MCF 10A (cell line): ENCODE data around the gene NPR2. TPM values are rescaled to one million over a fixed set of nuclear protein-coding genes. Genes with fewer than 3 reads are reported as not detected.

Source experiments
- BruUV-seq: library from RNA; stranded (reverse); fragments of 400-500 nt; replicated peaks from 2 replicates; lab custom pipeline; 2021; lab: Mats Ljungman, UMichigan
- CTCF ChIA-PET: fragments of 300-600 bp; sonication (Branson Sonifier 250); formaldehyde crosslinking; extraction: SDS; loops from one replicate; lab custom pipeline; 2021; ENCODE audit warnings: antibody characterized with exemption, inconsistent platforms; lab: Yijun Ruan, JAX
- POLR2A ChIA-PET: fragments of 300-600, 350-650 bp; sonication (Branson Sonifier 250); formaldehyde crosslinking; extraction: SDS; loops from one replicate; lab custom pipeline; 2020; ENCODE audit warnings: antibody characterized with exemption, inconsistent platforms; lab: Yijun Ruan, JAX
- DNase-seq: peaks from one replicate; pipeline ENCODE4 v3.0.0-alpha.2; 2018; ENCODE audit not compliant: unreplicated experiment
- H3K27ac Mint-ChIP-seq: one replicate; pipeline ENCODE4 v1.8.0; 2022; ENCODE audit warnings: mild to moderate bottlenecking, low read depth, mixed read lengths; ENCODE audit not compliant: unreplicated experiment
- H3K27me3 Mint-ChIP-seq: one replicate; pipeline ENCODE4 v1.8.0; 2022; ENCODE audit warnings: mixed read lengths; ENCODE audit not compliant: insufficient read depth, unreplicated experiment
- H3K36me3 Mint-ChIP-seq: one replicate; pipeline ENCODE4 v1.8.0; 2022; ENCODE audit warnings: mild to moderate bottlenecking, moderate library complexity, mixed read lengths; ENCODE audit not compliant: insufficient read depth, unreplicated experiment
- H3K4me1 Mint-ChIP-seq: one replicate; pipeline ENCODE4 v1.8.0; 2022; ENCODE audit warnings: mixed read lengths; ENCODE audit not compliant: insufficient read depth, unreplicated experiment
- H3K4me3 Mint-ChIP-seq: one replicate; pipeline ENCODE4 v1.8.0; 2022; ENCODE audit warnings: mild to moderate bottlenecking, moderate library complexity, mixed read lengths; ENCODE audit not compliant: unreplicated experiment
- H3K9me3 Mint-ChIP-seq: one replicate; pipeline ENCODE4 v1.8.0; 2022; ENCODE audit warnings: mixed read lengths; ENCODE audit not compliant: unreplicated experiment
- intact Hi-C: fragments of 100-400 bp; cut with micrococcal nuclease; formaldehyde crosslinking; loops from 2 replicates; pipeline ENCODE4 v1.14.1; 2022
- total RNA-seq: library from RNA; stranded (reverse); gene quantifications from 2 replicates; pipeline ENCODE4 v1.2.3, GENCODE V29; 2022
- TF ChIP-seq, protein P1 (sequence below): fragments of 200-600 bp; IDR thresholded peaks from one replicate; pipeline ENCODE4 v1.8.0; 2022; ENCODE audit warnings: antibody characterized with exemption, mild to moderate bottlenecking; ENCODE audit not compliant: unreplicated experiment

The NPR2 gene
- total RNA-seq, 1 experiment from 2014 or later: 5.7 TPM

DNA sequence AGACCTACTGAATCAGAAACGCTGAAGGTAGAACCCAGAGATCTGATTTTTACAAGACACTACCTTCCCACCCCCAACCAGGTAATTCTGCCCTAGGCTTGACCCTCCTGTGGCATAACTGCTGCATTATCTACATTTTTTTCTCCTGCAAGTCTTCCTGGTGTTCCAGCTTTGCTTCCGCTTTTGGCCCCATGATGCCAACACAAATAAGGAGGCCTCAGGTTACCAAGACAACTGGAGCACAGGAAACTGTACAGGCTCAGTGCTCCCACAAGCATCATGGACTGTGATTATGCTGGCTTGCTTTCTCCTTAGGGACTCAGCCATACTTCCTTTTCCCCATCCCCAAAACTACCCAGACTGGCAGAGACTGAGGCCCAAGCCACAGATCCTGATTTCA lies 30.7 kb upstream of the NPR2 start:
- H3K4me3 Mint-ChIP-seq: no peak overlapping the region
- no peaks in the 10 kb centered on the region for H3K9me3 Mint-ChIP-seq
- no TSS peak for BruUV-seq
- POLR2A ChIA-PET: interaction anchor here (0.7 to 4.9 kb wide), 4 partner anchors 9 to 72 kb away, joined by 3 to 48 read pairs (median 16); partner anchors contain the start of genes GBA2 and RGP1
- no peak overlapping the region for H3K27ac Mint-ChIP-seq
- intact Hi-C loops: no loop called here
- H3K4me1 Mint-ChIP-seq: peaks cover 20% of the 10 kb centered on the region
- TF ChIP-seq, protein P1, sequence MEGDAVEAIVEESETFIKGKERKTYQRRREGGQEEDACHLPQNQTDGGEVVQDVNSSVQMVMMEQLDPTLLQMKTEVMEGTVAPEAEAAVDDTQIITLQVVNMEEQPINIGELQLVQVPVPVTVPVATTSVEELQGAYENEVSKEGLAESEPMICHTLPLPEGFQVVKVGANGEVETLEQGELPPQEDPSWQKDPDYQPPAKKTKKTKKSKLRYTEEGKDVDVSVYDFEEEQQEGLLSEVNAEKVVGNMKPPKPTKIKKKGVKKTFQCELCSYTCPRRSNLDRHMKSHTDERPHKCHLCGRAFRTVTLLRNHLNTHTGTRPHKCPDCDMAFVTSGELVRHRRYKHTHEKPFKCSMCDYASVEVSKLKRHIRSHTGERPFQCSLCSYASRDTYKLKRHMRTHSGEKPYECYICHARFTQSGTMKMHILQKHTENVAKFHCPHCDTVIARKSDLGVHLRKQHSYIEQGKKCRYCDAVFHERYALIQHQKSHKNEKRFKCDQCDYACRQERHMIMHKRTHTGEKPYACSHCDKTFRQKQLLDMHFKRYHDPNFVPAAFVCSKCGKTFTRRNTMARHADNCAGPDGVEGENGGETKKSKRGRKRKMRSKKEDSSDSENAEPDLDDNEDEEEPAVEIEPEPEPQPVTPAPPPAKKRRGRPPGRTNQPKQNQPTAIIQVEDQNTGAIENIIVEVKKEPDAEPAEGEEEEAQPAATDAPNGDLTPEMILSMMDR: no peak
- H3K36me3 Mint-ChIP-seq: peaks cover 14% of the 10 kb centered on the region
- DNase-seq: peak; percentile 59
- CTCF ChIA-PET: interaction anchor here (0.5 to 2.0 kb wide), 8 partner anchors 13 to 116 kb away, joined by 3 to 6 read pairs (median 3); no protein-coding TSS in a partner anchor
- H3K27me3 Mint-ChIP-seq: no peaks in the 10 kb centered on the region

DNA sequence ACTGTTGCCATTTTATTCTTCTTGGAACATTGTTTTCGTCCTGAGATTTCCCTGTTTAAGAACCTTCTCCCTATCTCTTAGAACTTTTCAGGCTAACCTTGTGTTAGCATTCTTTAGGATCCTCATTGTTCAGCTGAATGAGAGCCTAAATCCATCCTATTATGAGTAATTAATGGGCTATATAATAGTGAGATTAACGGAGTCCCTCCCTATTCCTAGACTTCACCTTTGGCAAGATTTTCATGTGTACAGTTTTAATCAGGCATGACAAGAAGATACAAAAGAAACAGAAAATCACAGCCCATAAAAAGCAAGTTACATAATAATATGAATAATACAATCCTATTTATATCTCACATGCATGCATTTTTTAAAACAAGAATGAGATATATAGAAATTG lies 28.2 kb upstream of the NPR2 start:
- peaks cover 13% of the 10 kb centered on the region for H3K4me1 Mint-ChIP-seq
- H3K36me3 Mint-ChIP-seq: peaks cover 8% of the 10 kb centered on the region
- ChIA-PET POLR2A (interaction anchor here (0.6 to 4.8 kb wide), 3 partner anchors 8 to 35 kb away, joined by 5 to 24 read pairs (median 7); no protein-coding TSS in a partner anchor), CTCF (interaction anchor here (0.7 to 2.0 kb wide), 2 partner anchors 8 to 117 kb away, joined by 6 to 7 read pairs; no protein-coding TSS in a partner anchor)
- intact Hi-C loops: no loop called here
- BruUV-seq: no TSS peak
- no peak for DNase-seq
- H3K27me3 Mint-ChIP-seq: no peaks in the 10 kb centered on the region
- TF ChIP-seq, protein P1: no peak
- no peaks in the 10 kb centered on the region for H3K9me3 Mint-ChIP-seq
- no peak overlapping the region for H3K4me3 Mint-ChIP-seq
- no peak overlapping the region for H3K27ac Mint-ChIP-seq

DNA sequence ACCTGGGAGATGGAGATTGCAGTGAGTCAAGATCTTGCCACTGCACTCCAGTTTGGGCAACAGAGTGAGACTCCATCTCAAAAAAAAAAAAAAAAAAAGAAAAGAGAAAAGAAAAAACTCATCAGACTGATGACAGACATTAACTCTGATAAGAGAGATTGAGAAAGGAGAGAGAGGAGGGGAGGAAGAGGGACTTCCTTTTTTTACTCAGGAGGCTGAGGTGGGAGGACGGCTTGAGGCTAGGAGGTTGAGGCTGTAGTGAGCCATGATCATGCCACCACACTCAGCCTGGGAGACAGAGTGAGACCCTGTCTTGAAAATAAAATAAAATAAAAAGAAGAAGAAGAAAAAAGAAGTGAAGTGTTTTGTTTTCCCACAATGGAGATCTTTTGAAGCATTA lies 27.6 kb upstream of the NPR2 start:
- ChIA-PET POLR2A (interaction anchor here (0.6 to 2.2 kb wide), 2 partner anchors 9 to 16 kb away, joined by 3 to 5 read pairs; no protein-coding TSS in a partner anchor), CTCF (interaction anchor here (0.6 kb wide), 1 partner anchor 119 kb away, joined by 4 read pairs; no protein-coding TSS in a partner anchor)
- intact Hi-C loops: no loop called here
- no TSS peak for BruUV-seq
- Mint-ChIP-seq H3K4me3 (no peak overlapping the region), H3K36me3 (peaks cover 8% of the 10 kb centered on the region), H3K9me3 (no peaks in the 10 kb centered on the region), H3K4me1 (peaks cover 9% of the 10 kb centered on the region), H3K27me3 (no peaks in the 10 kb centered on the region), H3K27ac (no peak overlapping the region)
- no peak for DNase-seq
- TF ChIP-seq, protein P1: no peak

DNA sequence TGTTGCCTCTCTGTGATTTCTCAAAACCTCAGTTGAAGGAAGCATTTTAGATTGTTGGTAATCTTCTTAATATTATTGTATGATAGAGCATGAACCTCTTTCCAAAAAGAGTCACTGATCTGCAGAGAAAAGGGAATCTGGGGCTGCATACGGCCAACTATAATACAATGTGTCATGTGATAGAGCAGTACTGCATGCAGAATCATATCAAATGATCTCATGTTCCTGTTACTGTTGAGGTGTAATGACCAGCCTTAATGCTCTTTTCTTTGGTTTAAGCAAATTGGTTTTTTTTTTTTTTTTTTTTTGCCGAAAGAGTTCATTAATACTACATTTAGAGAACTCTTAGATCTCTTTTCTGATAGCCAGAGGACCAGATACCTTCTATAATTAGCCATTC lies 24.4 kb upstream of the NPR2 start:
- Mint-ChIP-seq H3K4me1 (no peaks in the 10 kb centered on the region), H3K27ac (no peak overlapping the region), H3K36me3 (no peaks in the 10 kb centered on the region), H3K9me3 (no peaks in the 10 kb centered on the region), H3K4me3 (no peak overlapping the region), H3K27me3 (no peaks in the 10 kb centered on the region)
- ChIA-PET POLR2A (no interaction called here), CTCF (interaction anchor here (0.6 kb wide), 1 partner anchor 59 kb away, joined by 3 read pairs; no protein-coding TSS in a partner anchor)
- no TSS peak for BruUV-seq
- intact Hi-C loops: no loop called here
- TF ChIP-seq, protein P1: no peak
- DNase-seq: no peak
